ENCODE data around the gene GNL2. TPM values are rescaled to one million over a fixed set of nuclear protein-coding genes. Genes with fewer than 3 reads are reported as not detected.
A peak's percentile ranks its signal among the peaks of the same experiment; 100 is the strongest.

The GNL2 gene
- total and polyA plus RNA-seq, 7 donors = 25.2 to 50.4 (median 28.5) TPM

- intact Hi-C loops (cut with DNase I) = no loop called here
- WGBS, 2 donors = 65 to 82% methylated on average over 4 of the region's 4 CpGs
- no peak overlapping the region for H3K4me3 ChIP-seq
- DNase-seq = no peak
- H3K9me3 ChIP-seq = no peaks in the 10 kb centered on the region
- H3K27me3 ChIP-seq = peaks cover 0 to 6% (median 0%) of the 10 kb centered on the region in 3 donors
- TF ChIP-seq CTCF (IDR thresholded peaks at IDR 0.05) (no peak), POLR2A (IDR thresholded peaks at IDR 0.05) (no peak), EP300 (IDR thresholded peaks at IDR 0.05) (no peak), POLR2AphosphoS5 (IDR thresholded peaks at IDR 0.05) (no peak)
- H3K36me3 ChIP-seq = no peaks in the 10 kb centered on the region
- H3K4me1 ChIP-seq = peaks cover 0 to 26% (median 4%) of the 10 kb centered on the region in 4 donors
- no peak overlapping the region for H3K27ac ChIP-seq
Measured at GRCh38 chr1:37612186-37612585, 16.4 kb upstream of the GNL2 start.

- intact Hi-C loops (cut with DNase I) = no loop called here
- Histone ChIP-seq H3K27me3 (no peaks in the 10 kb centered on the region), H3K36me3 (no peaks in the 10 kb centered on the region), H3K27ac (no peak overlapping the region), H3K4me3 (no peak overlapping the region), H3K4me1 (peaks cover 0 to 48% (median 25%) of the 10 kb centered on the region in 4 donors), H3K9me3 (no peaks in the 10 kb centered on the region)
- no peak for DNase-seq
- WGBS, 2 donors = 64 to 79% methylated on average over 2 of the region's 2 CpGs
- TF ChIP-seq POLR2A (IDR thresholded peaks at IDR 0.05) (no peak), POLR2AphosphoS5 (IDR thresholded peaks at IDR 0.05) (no peak), EP300 (IDR thresholded peaks at IDR 0.05) (no peak), CTCF (IDR thresholded peaks at IDR 0.05) (no peak)
Measured at GRCh38 chr1:37609994-37610393, 14.3 kb upstream of the GNL2 start.

- H3K27me3 ChIP-seq = no peaks in the 10 kb centered on the region
- 28% methylated on average over 2 of the region's 2 CpGs for WGBS, 2 donors
- no peak overlapping the region for H3K4me3 ChIP-seq
- TF ChIP-seq EP300 (IDR thresholded peaks at IDR 0.05) (no peak), POLR2A (IDR thresholded peaks at IDR 0.05) (no peak), POLR2AphosphoS5 (IDR thresholded peaks at IDR 0.05) (no peak), CTCF (IDR thresholded peaks at IDR 0.05) (no peak)
- peaks cover 0 to 48% (median 26%) of the 10 kb centered on the region in 4 donors for H3K4me1 ChIP-seq
- no peak overlapping the region for H3K27ac ChIP-seq
- no peaks in the 10 kb centered on the region for H3K9me3 ChIP-seq
- intact Hi-C loops (cut with DNase I) = no loop called here
- no peaks in the 10 kb centered on the region for H3K36me3 ChIP-seq
- no peak for DNase-seq
Measured at GRCh38 chr1:37609002-37609401, 13.3 kb upstream of the GNL2 start.

- 77 to 82% methylated on average over 15 of the region's 15 CpGs for WGBS, 2 donors
- Histone ChIP-seq H3K27me3 (no peaks in the 10 kb centered on the region), H3K27ac (peak overlapping the region in 2 of 4 donors; percentile 39 to 43), H3K36me3 (no peaks in the 10 kb centered on the region), H3K4me1 (peaks cover 0 to 48% (median 26%) of the 10 kb centered on the region in 4 donors), H3K4me3 (no peak overlapping the region), H3K9me3 (no peaks in the 10 kb centered on the region)
- intact Hi-C loops (cut with DNase I) = no loop called here
- TF ChIP-seq POLR2A (IDR thresholded peaks at IDR 0.05) (no peak), EP300 (IDR thresholded peaks at IDR 0.05) (no peak), POLR2AphosphoS5 (IDR thresholded peaks at IDR 0.05) (no peak), CTCF (IDR thresholded peaks at IDR 0.05) (no peak)
- no peak for DNase-seq
Measured at GRCh38 chr1:37606481-37607263, 10.9 kb upstream of the GNL2 start.

All from sigmoid colon (tissue), 7 donors.